HepG2 (cell line): ENCODE results near the gene TMCO4. TPM values are rescaled to one million over a fixed set of nuclear protein-coding genes. Genes with fewer than 3 reads are reported as not detected.

Experiments
- ATF7 ChIP-seq, 2 experiments: fragments of 450-650 bp in 1 of 2; sonication (generic) in 1 of 2; formaldehyde crosslinking in 1 of 2; IDR thresholded peaks; 2 replicates each; pipeline versions ENCODE4 v1.4.0 to v1.6.1; 2016 to 2020; ENCODE audit warnings: antibody characterized with exemption in 1 of 2, mild to moderate bottlenecking in 1 of 2, missing genetic modification reagents in 1 of 2
- CBX2 ChIP-seq, 2 experiments: fragments of 200-600 bp in 1 of 2; sonication (generic); formaldehyde crosslinking in 1 of 2; IDR thresholded peaks; 2 replicates each; pipeline versions ENCODE4 v1.7.0 to v1.8.1; 2018 to 2022; ENCODE audit warnings: low read depth in 2 of 2, low read length in 1 of 2, mild to moderate bottlenecking in 1 of 2, missing genetic modification reagents in 1 of 2
- DR1 ChIP-seq: sonication (generic); formaldehyde crosslinking; IDR thresholded peaks from 2 replicates; pipeline ENCODE4 v1.8.0; 2021; ENCODE audit warnings: mild to moderate bottlenecking, missing genetic modification reagents, inconsistent platforms
- HOXA7 ChIP-seq: sonication (generic); formaldehyde crosslinking; IDR thresholded peaks from 2 replicates; pipeline ENCODE4 v1.8.1; 2022; ENCODE audit warnings: mild to moderate bottlenecking, missing genetic modification reagents, moderate library complexity
- HOXA9 ChIP-seq: sonication (generic); formaldehyde crosslinking; IDR thresholded peaks from 2 replicates; pipeline ENCODE4 v1.8.1; 2022; ENCODE audit warnings: missing genetic modification reagents, mild to moderate bottlenecking, moderate library complexity, borderline replicate concordance
- PAWR ChIP-seq: sonication (generic); formaldehyde crosslinking; IDR thresholded peaks from 2 replicates; pipeline ENCODE4 v1.4.0; 2020; ENCODE audit warnings: missing genetic modification reagents, mild to moderate bottlenecking, borderline replicate concordance
- REST ChIP-seq, 2 experiments: IDR thresholded peaks; 2 replicates each; pipeline ENCODE4 v1.6.1; 2011 to 2012; ENCODE audit warnings: low read length in 2 of 2, borderline replicate concordance in 1 of 2, low read depth in 1 of 2, mild to moderate bottlenecking in 1 of 2, moderate library complexity in 1 of 2
- ZMYM3 ChIP-seq: sonication (generic); formaldehyde crosslinking; IDR thresholded peaks from 2 replicates; pipeline ENCODE4 v1.5.1; 2020; ENCODE audit warnings: mild to moderate bottlenecking, missing genetic modification reagents
- ZNF263 ChIP-seq: sonication (generic); formaldehyde crosslinking; IDR thresholded peaks from 2 replicates; pipeline ENCODE4 v1.4.0; 2020; ENCODE audit warnings: missing genetic modification reagents
- ZNF609 ChIP-seq: sonication (generic); formaldehyde crosslinking; IDR thresholded peaks from 2 replicates; pipeline ENCODE4 v1.4.0; 2020; ENCODE audit warnings: mild to moderate bottlenecking, missing genetic modification reagents, borderline replicate concordance
- polyA plus RNA-seq, 8 experiments: library from polyadenylated mRNA; depleted of rRNA in 3 of 8; stranded (reverse) in 7 of 8; unstranded in 1 of 8; fragments of >200 nt; fragmentation: Illumina TruSeq in 4 of 8; extraction: Trizol in 4 of 8; gene quantifications; 2 replicates each; pipeline versions ENCODE4 v1.2.1 to v1.2.3, GENCODE V29; 2011 to 2016; ENCODE audit warnings: low read depth in 4 of 8, missing spikeins in 1 of 8, mixed read lengths in 1 of 8; ENCODE audit not compliant: insufficient read depth in 1 of 8
- total RNA-seq, 5 experiments: library from RNA; depleted of rRNA; stranded (reverse); fragments of >200 nt; fragmentation: Illumina TruSeq; extraction: Trizol; gene quantifications; 2 replicates each; pipeline ENCODE4 v1.2.3, GENCODE V29; 2016; ENCODE audit warnings: low read depth in 1 of 5
- TF ChIP-seq, protein P1 (sequence below): sonication (generic); formaldehyde crosslinking; IDR thresholded peaks from 2 replicates; pipeline ENCODE4 v1.4.0; 2020; ENCODE audit warnings: missing genetic modification reagents
- TF ChIP-seq, protein P2 (sequence below): sonication (generic); formaldehyde crosslinking; IDR thresholded peaks from 2 replicates; pipeline ENCODE4 v1.4.0; 2020; ENCODE audit warnings: missing genetic modification reagents, borderline replicate concordance

TMCO4 gene
- total and polyA plus RNA-seq, 2 of the 13 experiments (the other 11 are each of a cell fraction or from before 2014, with no cell fraction given), result 2.1 to 4.1 TPM

DNA sequence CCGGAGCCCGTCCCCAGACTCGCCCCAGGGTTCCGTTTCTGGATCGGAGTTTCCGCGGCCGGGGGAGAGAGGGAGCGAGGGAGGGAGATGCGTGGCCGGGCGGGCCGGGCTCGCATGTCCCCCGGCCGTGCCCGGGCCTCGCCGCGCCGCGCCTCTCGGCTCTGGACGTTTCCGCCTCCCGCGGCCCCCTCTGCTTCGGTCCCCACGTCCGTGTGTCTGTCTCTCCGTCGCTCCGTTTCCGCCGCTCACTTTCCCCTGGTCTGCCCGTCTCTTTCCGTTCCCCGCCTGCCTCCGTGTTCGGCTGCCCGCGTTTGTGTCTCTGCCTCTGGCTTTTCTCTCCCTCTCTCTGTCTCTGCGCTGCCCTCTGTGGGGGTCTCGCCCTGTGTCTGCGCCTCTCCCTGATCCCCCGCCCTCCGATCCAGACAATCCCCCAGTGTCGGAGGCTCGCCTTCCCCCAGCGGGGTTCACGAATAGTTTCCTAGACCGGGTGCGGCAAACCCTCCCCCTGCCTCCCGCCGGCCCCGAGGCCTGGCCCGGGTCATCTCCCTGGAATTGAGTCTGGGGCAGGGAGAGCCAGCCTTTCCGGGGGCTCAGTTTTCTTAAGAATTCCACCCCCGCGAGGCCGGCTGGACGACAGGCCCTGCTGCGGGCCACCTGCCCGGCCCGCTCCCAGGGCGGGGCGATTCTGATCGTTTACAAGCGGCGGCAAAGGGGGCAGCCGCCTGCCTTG is 154.9 kb downstream of the TMCO4 start (continued):
- no peak for TF ChIP-seq ZNF609 (CRISPR knock-in tag)
- TF ChIP-seq CBX2 (IDR thresholded peaks at IDR 0.05; ENCODE audit: low read depth, low read length), result no peak
- TF ChIP-seq CBX2 (CRISPR knock-in tag; IDR thresholded peaks at IDR 0.05; ENCODE audit: low read depth), result no peak
- TF ChIP-seq PAWR, result no peak
- TF ChIP-seq REST (IDR thresholded peaks at IDR 0.05; ENCODE audit: borderline replicate concordance in 1 of 2, low read depth in 1 of 2, low read length in 2 of 2), result no peak
- TF ChIP-seq HOXA7 (CRISPR knock-in tag), result no peak
- TF ChIP-seq, protein P1, sequence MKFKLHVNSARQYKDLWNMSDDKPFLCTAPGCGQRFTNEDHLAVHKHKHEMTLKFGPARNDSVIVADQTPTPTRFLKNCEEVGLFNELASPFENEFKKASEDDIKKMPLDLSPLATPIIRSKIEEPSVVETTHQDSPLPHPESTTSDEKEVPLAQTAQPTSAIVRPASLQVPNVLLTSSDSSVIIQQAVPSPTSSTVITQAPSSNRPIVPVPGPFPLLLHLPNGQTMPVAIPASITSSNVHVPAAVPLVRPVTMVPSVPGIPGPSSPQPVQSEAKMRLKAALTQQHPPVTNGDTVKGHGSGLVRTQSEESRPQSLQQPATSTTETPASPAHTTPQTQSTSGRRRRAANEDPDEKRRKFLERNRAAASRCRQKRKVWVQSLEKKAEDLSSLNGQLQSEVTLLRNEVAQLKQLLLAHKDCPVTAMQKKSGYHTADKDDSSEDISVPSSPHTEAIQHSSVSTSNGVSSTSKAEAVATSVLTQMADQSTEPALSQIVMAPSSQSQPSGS (CRISPR knock-in tag), result no peak
- TF ChIP-seq HOXA9, result no peak
- no peak for TF ChIP-seq ZNF263
- no peak for TF ChIP-seq ZMYM3 (CRISPR knock-in tag)
- TF ChIP-seq DR1 (CRISPR knock-in tag), result no peak
- TF ChIP-seq ATF7 (IDR thresholded peaks at IDR 0.05), result no peak
- no peak for TF ChIP-seq ATF7 (CRISPR knock-in tag; IDR thresholded peaks at IDR 0.05)
- TF ChIP-seq, protein P2, sequence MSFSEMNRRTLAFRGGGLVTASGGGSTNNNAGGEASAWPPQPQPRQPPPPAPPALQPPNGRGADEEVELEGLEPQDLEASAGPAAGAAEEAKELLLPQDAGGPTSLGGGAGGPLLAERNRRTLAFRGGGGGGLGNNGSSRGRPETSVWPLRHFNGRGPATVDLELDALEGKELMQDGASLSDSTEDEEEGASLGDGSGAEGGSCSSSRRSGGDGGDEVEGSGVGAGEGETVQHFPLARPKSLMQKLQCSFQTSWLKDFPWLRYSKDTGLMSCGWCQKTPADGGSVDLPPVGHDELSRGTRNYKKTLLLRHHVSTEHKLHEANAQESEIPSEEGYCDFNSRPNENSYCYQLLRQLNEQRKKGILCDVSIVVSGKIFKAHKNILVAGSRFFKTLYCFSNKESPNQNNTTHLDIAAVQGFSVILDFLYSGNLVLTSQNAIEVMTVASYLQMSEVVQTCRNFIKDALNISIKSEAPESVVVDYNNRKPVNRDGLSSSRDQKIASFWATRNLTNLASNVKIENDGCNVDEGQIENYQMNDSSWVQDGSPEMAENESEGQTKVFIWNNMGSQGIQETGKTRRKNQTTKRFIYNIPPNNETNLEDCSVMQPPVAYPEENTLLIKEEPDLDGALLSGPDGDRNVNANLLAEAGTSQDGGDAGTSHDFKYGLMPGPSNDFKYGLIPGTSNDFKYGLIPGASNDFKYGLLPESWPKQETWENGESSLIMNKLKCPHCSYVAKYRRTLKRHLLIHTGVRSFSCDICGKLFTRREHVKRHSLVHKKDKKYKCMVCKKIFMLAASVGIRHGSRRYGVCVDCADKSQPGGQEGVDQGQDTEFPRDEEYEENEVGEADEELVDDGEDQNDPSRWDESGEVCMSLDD (CRISPR knock-in tag), result peak; percentile 40; the same call in 1 of the 2 replicates
